Thyroid gland (tissue), 4 donors: ENCODE measurements around the gene PRKAG1.
A peak's percentile ranks its signal among the peaks of the same experiment; 100 is the strongest.

ENCODE experiments used
- CTCF ChIP-seq, 6 experiments: fragments of 200-600 bp in 3 of 6; fragments of 450-650 bp in 3 of 6; sonication (generic) in 3 of 6; IDR thresholded peaks; one replicate each; pipeline ENCODE4 v1.5.1; 2016 to 2019; ENCODE audit warnings: antibody characterized with exemption in 6 of 6, mild to moderate bottlenecking in 2 of 6, inconsistent platforms in 1 of 6, moderate library complexity in 1 of 6
- POLR2A ChIP-seq, 2 donors: fragments of 450-650 bp; IDR thresholded peaks; one replicate each; pipeline ENCODE4 v1.6.1; 2017; ENCODE audit warnings: antibody characterized with exemption in 2 of 2, mild to moderate bottlenecking in 2 of 2, moderate library complexity in 1 of 2

GRCh38 chr12:48956279-48957140 lies 62.1 kb downstream of the PRKAG1 start:
- TF ChIP-seq CTCF (IDR thresholded peaks at IDR 0.05) (no peak), POLR2A (IDR thresholded peaks at IDR 0.05) (peak in 1 of 2 donors; percentile 46)
